ENCODE measurements around the gene MCUR1. TPM values are rescaled to one million over a fixed set of nuclear protein-coding genes. Genes with fewer than 3 reads are reported as not detected.

The MCUR1 gene
- total RNA-seq, 1 experiment from 2014 or later, result 64.8 TPM

- no peaks in the 10 kb centered on the region for H3K36me3 ChIP-seq (ENCODE audit: control insufficient read depth, insufficient read depth, low read length)
- H3K9me3 Mint-ChIP-seq (ENCODE audit: unreplicated experiment), result peaks cover 8% of the 10 kb centered on the region
- peaks cover 6% of the 10 kb centered on the region for H3K4me1 Mint-ChIP-seq (ENCODE audit: low read depth, unreplicated experiment)
- H3K4me3 ChIP-seq (ENCODE audit: low read depth, low read length), result no peak overlapping the region
- ChIA-PET POLR2A (no interaction called here), CTCF (no interaction called here)
- H3K4me3 Mint-ChIP-seq (ENCODE audit: unreplicated experiment), result no peak overlapping the region
- no peaks in the 10 kb centered on the region for H3K27me3 Mint-ChIP-seq (ENCODE audit: insufficient read depth, unreplicated experiment)
- H3K4me1 ChIP-seq, result peaks cover 25% of the 10 kb centered on the region
- no peaks in the 10 kb centered on the region for H3K27me3 ChIP-seq (replicated peaks; ENCODE audit: control insufficient read depth, insufficient read depth, low read length)
- H3K36me3 Mint-ChIP-seq (ENCODE audit: insufficient read depth, unreplicated experiment), result peaks cover 8% of the 10 kb centered on the region
- no peak for TF ChIP-seq CTCF (IDR thresholded peaks at IDR 0.05; ENCODE audit: insufficient read depth in 1 of 2, low read depth in 1 of 2, low read length in 1 of 2, severe bottlenecking in 1 of 2, unreplicated experiment in 1 of 2)
- no TSS peak for BruUV-seq (replicated peaks)
- H3K27ac Mint-ChIP-seq (ENCODE audit: unreplicated experiment), result no peak overlapping the region
- intact Hi-C loops (cut with micrococcal nuclease; ENCODE audit: unreplicated experiment), result no loop called here
- DNase-seq, result no peak
- no peaks in the 10 kb centered on the region for H3K9me3 ChIP-seq
These were observed 45.7 kb upstream of the MCUR1 start for GRCh38 chr6:13859871-13860555.

- no TSS peak for BruUV-seq (replicated peaks)
- Mint-ChIP-seq H3K4me3 (ENCODE audit: unreplicated experiment) (no peak overlapping the region), H3K4me1 (ENCODE audit: low read depth, unreplicated experiment) (peaks cover 13% of the 10 kb centered on the region), H3K36me3 (ENCODE audit: insufficient read depth, unreplicated experiment) (no peaks in the 10 kb centered on the region), H3K27ac (ENCODE audit: unreplicated experiment) (no peak overlapping the region), H3K27me3 (ENCODE audit: insufficient read depth, unreplicated experiment) (no peaks in the 10 kb centered on the region), H3K9me3 (ENCODE audit: unreplicated experiment) (peaks cover 19% of the 10 kb centered on the region)
- intact Hi-C loops (cut with micrococcal nuclease; ENCODE audit: unreplicated experiment), result no loop called here
- TF ChIP-seq CTCF (IDR thresholded peaks at IDR 0.05; ENCODE audit: insufficient read depth in 1 of 2, low read depth in 1 of 2, low read length in 1 of 2, severe bottlenecking in 1 of 2, unreplicated experiment in 1 of 2), result no peak
- Histone ChIP-seq H3K36me3 (ENCODE audit: control insufficient read depth, insufficient read depth, low read length) (no peaks in the 10 kb centered on the region), H3K4me1 (peaks cover 16% of the 10 kb centered on the region), H3K4me3 (ENCODE audit: low read depth, low read length) (no peak overlapping the region), H3K9me3 (no peaks in the 10 kb centered on the region), H3K27me3 (replicated peaks; ENCODE audit: control insufficient read depth, insufficient read depth, low read length) (no peaks in the 10 kb centered on the region)
- CTCF ChIA-PET, result no interaction called here
- no peak for DNase-seq
- POLR2A ChIA-PET, result no interaction called here
These were observed 40.4 kb upstream of the MCUR1 start for GRCh38 chr6:13854716-13855250.

GRCh38 chr6:13853871-13854270 lies 39.5 kb upstream of the MCUR1 start:
- no peak for TF ChIP-seq CTCF (IDR thresholded peaks at IDR 0.05; ENCODE audit: insufficient read depth in 1 of 2, low read depth in 1 of 2, low read length in 1 of 2, severe bottlenecking in 1 of 2, unreplicated experiment in 1 of 2)
- Histone ChIP-seq H3K9me3 (no peaks in the 10 kb centered on the region), H3K27me3 (replicated peaks; ENCODE audit: control insufficient read depth, insufficient read depth, low read length) (no peaks in the 10 kb centered on the region), H3K36me3 (ENCODE audit: control insufficient read depth, insufficient read depth, low read length) (no peaks in the 10 kb centered on the region), H3K4me3 (ENCODE audit: low read depth, low read length) (no peak overlapping the region), H3K4me1 (peaks cover 19% of the 10 kb centered on the region)
- no peak for DNase-seq
- ChIA-PET CTCF (no interaction called here), POLR2A (no interaction called here)
- no peaks in the 10 kb centered on the region for H3K27me3 Mint-ChIP-seq (ENCODE audit: insufficient read depth, unreplicated experiment)
- no peaks in the 10 kb centered on the region for H3K36me3 Mint-ChIP-seq (ENCODE audit: insufficient read depth, unreplicated experiment)
- no peak overlapping the region for H3K27ac Mint-ChIP-seq (ENCODE audit: unreplicated experiment)
- intact Hi-C loops (cut with micrococcal nuclease; ENCODE audit: unreplicated experiment), result no loop called here
- H3K4me3 Mint-ChIP-seq (ENCODE audit: unreplicated experiment), result no peak overlapping the region
- peaks cover 15% of the 10 kb centered on the region for H3K4me1 Mint-ChIP-seq (ENCODE audit: low read depth, unreplicated experiment)
- no TSS peak for BruUV-seq (replicated peaks)
- peaks cover 19% of the 10 kb centered on the region for H3K9me3 Mint-ChIP-seq (ENCODE audit: unreplicated experiment)

All from Caco-2 (cell line).